Ovary (tissue), 3 donors: ENCODE measurements around the gene UNC5C.

Source experiments
- EP300 ChIP-seq: sonication (generic); formaldehyde crosslinking; IDR thresholded peaks from one replicate; pipeline ENCODE4 v1.6.1; 2017; ENCODE audit warnings: antibody characterized with exemption
- POLR2A ChIP-seq: fragments of 450-650 bp; IDR thresholded peaks from one replicate; pipeline ENCODE4 v1.6.1; 2017; ENCODE audit warnings: antibody characterized with exemption, mild to moderate bottlenecking, moderate library complexity
- TF ChIP-seq, protein P1 (sequence below), 3 donors: fragments of 450-650 bp in 2 of 3; fragments of 200-600 bp in 1 of 3; IDR thresholded peaks; one replicate each; pipeline versions ENCODE4 v1.5.1 to v1.8.0; 2016 to 2022; ENCODE audit warnings: antibody characterized with exemption in 3 of 3, mild to moderate bottlenecking in 1 of 3
- donor health status: DM: no; HTN: no; CAD: no.

DNA sequence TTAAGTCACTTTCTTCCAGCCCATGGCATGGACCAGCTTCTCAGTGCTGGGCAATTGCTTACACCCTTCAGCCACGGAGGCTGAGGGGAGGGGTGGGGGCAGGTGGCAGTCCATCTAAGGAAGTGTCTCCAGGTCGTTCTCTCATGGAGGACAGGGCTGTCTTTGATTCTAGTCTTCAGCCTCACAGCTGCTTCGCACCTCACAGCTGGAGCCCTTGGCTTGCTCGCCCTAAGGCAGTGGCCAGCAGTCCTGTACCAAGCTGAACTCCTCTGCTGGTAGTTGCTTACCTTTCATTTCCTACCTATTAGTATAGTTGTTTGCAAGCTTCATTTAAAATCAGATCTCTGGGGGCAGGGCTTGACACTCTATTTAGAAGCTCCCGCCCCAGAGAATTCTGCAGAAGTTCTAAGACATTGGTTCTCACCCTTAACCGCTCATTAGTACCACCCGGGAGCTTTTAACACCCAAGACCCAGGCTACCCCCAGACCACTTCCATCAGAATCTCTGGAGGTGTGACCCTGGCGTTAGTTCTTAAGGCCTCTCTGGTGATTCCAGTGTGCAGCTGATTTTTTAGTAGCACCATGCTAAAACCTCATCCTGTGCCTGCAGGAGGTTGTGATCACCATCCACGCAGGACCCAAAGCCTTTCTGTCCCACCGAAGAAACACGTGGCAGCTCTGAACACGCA lies 386.8 kb downstream of the UNC5C start:
- TF ChIP-seq POLR2A: no peak
- TF ChIP-seq, protein P1, sequence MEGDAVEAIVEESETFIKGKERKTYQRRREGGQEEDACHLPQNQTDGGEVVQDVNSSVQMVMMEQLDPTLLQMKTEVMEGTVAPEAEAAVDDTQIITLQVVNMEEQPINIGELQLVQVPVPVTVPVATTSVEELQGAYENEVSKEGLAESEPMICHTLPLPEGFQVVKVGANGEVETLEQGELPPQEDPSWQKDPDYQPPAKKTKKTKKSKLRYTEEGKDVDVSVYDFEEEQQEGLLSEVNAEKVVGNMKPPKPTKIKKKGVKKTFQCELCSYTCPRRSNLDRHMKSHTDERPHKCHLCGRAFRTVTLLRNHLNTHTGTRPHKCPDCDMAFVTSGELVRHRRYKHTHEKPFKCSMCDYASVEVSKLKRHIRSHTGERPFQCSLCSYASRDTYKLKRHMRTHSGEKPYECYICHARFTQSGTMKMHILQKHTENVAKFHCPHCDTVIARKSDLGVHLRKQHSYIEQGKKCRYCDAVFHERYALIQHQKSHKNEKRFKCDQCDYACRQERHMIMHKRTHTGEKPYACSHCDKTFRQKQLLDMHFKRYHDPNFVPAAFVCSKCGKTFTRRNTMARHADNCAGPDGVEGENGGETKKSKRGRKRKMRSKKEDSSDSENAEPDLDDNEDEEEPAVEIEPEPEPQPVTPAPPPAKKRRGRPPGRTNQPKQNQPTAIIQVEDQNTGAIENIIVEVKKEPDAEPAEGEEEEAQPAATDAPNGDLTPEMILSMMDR (IDR thresholded peaks at IDR 0.05): no peak
- no peak for TF ChIP-seq EP300
